Bronchial epithelial cell (primary cell): Measurements from ENCODE around the gene KCNN3. TPM values are rescaled to one million over a fixed set of nuclear protein-coding genes. Genes with fewer than 3 reads are reported as not detected.

Experiments
- DNase-seq: peaks from one replicate; pipeline ENCODE4 v3.0.0-alpha.2; 2010; ENCODE audit warnings: low read depth
- FAIRE-seq: peaks from 2 replicates; lab custom pipeline; 2011; peaks lifted over from hg19 to GRCh38; lab: Jason Lieb, UNC
- H3K27me3 ChIP-seq: 2 replicates; pipeline ENCODE4 v1.5.1; 2011; ENCODE audit warnings: low read length; ENCODE audit not compliant: control insufficient read depth, insufficient read depth
- H3K36me3 ChIP-seq: 2 replicates; pipeline ENCODE4 v1.5.1; 2011; ENCODE audit warnings: low read length; ENCODE audit not compliant: control insufficient read depth, insufficient read depth
- H3K4me3 ChIP-seq: 2 replicates; pipeline ENCODE4 v1.5.1; 2011; ENCODE audit warnings: mild to moderate bottlenecking, low read depth, low read length, control low read depth
- CTCF ChIP-seq: IDR thresholded peaks from 2 replicates; pipeline ENCODE4 v1.5.1; 2011; ENCODE audit warnings: mild to moderate bottlenecking, moderate library complexity, low read length, control low read depth, inconsistent platforms; ENCODE audit not compliant: insufficient read depth, severe bottlenecking
- total RNA-seq: library from RNA; depleted of rRNA; stranded (reverse); fragments of >200 nt; gene quantifications from 2 replicates; pipeline ENCODE4 v1.2.1, GENCODE V29; 2014

The KCNN3 gene
- total RNA-seq, 1 donor from 2014 or later: under 0.01 TPM

GRCh38 chr1:154730986-154731489 lies 139.0 kb downstream of the KCNN3 start:
- H3K27me3 ChIP-seq: no peaks in the 10 kb centered on the region
- TF ChIP-seq CTCF: no peak
- H3K4me3 ChIP-seq: no peak overlapping the region
- H3K36me3 ChIP-seq: no peaks in the 10 kb centered on the region
- DNase-seq (peak; percentile 32), FAIRE-seq (no peak)

- H3K4me3 ChIP-seq: no peak overlapping the region
- no peak for TF ChIP-seq CTCF
- H3K27me3 ChIP-seq: no peaks in the 10 kb centered on the region
- FAIRE-seq: peak; percentile 83
- no peaks in the 10 kb centered on the region for H3K36me3 ChIP-seq
- DNase-seq: peak; percentile 94
Observed at GRCh38 chr1:154730259-154730658, 139.8 kb downstream of the KCNN3 start.

GRCh38 chr1:154729577-154729976 lies 140.5 kb downstream of the KCNN3 start:
- FAIRE-seq: no peak
- Histone ChIP-seq H3K4me3 (no peak overlapping the region), H3K36me3 (no peaks in the 10 kb centered on the region), H3K27me3 (no peaks in the 10 kb centered on the region)
- no peak for TF ChIP-seq CTCF
- no peak for DNase-seq

GRCh38 chr1:154729031-154729442 lies 141.0 kb downstream of the KCNN3 start:
- TF ChIP-seq CTCF: no peak
- no peak for FAIRE-seq

GRCh38 chr1:154726896-154727753 lies 143.0 kb downstream of the KCNN3 start:
- H3K4me3 ChIP-seq: no peak overlapping the region
- FAIRE-seq: no peak

More at GRCh38 chr1:154729031-154729442, 141.0 kb downstream of the KCNN3 start:
- no peak for DNase-seq
- Histone ChIP-seq H3K4me3 (no peak overlapping the region), H3K36me3 (no peaks in the 10 kb centered on the region), H3K27me3 (no peaks in the 10 kb centered on the region)

More at GRCh38 chr1:154726896-154727753, 143.0 kb downstream of the KCNN3 start:
- no peak for TF ChIP-seq CTCF
- Histone ChIP-seq H3K36me3 (no peaks in the 10 kb centered on the region), H3K27me3 (no peaks in the 10 kb centered on the region)
- no peak for DNase-seq
